ENCODE data around the gene MAST4.

DNA sequence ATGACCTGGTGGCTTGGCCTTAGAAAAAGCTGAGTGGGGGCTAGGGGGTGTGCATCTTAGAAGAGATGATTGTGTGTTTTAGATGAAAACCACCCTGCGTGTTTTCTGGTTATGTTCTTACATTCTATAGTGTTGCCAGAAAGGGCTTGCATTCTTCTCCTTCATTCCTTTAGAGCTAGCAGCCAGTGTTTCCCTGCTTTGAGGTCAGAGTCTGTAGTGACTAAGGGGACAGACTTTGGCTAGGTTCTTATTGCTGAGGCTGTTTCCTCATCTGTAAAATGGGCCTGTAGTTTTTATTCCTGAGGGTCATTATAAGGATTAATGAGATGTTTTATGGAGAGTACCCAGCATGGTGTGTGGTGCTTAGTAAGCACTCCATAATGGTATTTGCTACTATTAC is 6.4 kb downstream of the MAST4 start:
- no peak for TF ChIP-seq POLR2A (IDR thresholded peaks at IDR 0.05)
- TF ChIP-seq, protein P1, sequence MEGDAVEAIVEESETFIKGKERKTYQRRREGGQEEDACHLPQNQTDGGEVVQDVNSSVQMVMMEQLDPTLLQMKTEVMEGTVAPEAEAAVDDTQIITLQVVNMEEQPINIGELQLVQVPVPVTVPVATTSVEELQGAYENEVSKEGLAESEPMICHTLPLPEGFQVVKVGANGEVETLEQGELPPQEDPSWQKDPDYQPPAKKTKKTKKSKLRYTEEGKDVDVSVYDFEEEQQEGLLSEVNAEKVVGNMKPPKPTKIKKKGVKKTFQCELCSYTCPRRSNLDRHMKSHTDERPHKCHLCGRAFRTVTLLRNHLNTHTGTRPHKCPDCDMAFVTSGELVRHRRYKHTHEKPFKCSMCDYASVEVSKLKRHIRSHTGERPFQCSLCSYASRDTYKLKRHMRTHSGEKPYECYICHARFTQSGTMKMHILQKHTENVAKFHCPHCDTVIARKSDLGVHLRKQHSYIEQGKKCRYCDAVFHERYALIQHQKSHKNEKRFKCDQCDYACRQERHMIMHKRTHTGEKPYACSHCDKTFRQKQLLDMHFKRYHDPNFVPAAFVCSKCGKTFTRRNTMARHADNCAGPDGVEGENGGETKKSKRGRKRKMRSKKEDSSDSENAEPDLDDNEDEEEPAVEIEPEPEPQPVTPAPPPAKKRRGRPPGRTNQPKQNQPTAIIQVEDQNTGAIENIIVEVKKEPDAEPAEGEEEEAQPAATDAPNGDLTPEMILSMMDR (IDR thresholded peaks at IDR 0.05), result no peak

All from tibial nerve (tissue), 3 donors.